ENCODE measurements around the gene NLRP9. TPM values are rescaled to one million over a fixed set of nuclear protein-coding genes. Genes with fewer than 3 reads are reported as not detected.

NLRP9 gene
- total RNA-seq, 1 donor from 2014 or later = not detected

DNA sequence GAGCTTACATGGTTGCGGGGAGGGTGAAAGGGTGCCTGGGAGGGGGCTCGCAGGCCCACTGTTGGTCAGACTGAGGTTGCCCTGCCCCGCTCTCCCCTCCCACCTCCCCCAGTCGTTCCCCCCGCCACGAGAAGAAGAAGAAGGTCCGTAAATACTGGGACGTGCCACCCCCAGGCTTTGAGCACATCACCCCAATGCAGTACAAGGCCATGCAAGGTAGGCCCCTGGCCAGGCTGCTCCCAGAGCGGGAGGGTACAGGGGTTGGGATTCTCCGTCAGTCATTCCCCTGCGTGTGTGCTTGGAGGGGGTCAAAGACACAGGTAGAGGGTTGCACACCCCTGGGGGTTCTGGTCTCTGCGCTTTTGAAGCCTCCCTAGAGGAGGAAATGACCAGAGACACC is 77.8 kb downstream of the NLRP9 start:
- TF ChIP-seq, protein P1, sequence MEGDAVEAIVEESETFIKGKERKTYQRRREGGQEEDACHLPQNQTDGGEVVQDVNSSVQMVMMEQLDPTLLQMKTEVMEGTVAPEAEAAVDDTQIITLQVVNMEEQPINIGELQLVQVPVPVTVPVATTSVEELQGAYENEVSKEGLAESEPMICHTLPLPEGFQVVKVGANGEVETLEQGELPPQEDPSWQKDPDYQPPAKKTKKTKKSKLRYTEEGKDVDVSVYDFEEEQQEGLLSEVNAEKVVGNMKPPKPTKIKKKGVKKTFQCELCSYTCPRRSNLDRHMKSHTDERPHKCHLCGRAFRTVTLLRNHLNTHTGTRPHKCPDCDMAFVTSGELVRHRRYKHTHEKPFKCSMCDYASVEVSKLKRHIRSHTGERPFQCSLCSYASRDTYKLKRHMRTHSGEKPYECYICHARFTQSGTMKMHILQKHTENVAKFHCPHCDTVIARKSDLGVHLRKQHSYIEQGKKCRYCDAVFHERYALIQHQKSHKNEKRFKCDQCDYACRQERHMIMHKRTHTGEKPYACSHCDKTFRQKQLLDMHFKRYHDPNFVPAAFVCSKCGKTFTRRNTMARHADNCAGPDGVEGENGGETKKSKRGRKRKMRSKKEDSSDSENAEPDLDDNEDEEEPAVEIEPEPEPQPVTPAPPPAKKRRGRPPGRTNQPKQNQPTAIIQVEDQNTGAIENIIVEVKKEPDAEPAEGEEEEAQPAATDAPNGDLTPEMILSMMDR (IDR thresholded peaks at IDR 0.05) = no peak
- Histone ChIP-seq H3K27ac (no peak overlapping the region), H3K4me1 (peaks cover 44% of the 10 kb centered on the region), H3K36me3 (peaks cover 59% of the 10 kb centered on the region), H3K4me3 (no peak overlapping the region), H3K9me3 (no peaks in the 10 kb centered on the region), H3K27me3 (no peaks in the 10 kb centered on the region)
- ATAC-seq (no peak), DNase-seq (no peak)
- intact Hi-C loops (cut with DNase I) = no loop called here

DNA sequence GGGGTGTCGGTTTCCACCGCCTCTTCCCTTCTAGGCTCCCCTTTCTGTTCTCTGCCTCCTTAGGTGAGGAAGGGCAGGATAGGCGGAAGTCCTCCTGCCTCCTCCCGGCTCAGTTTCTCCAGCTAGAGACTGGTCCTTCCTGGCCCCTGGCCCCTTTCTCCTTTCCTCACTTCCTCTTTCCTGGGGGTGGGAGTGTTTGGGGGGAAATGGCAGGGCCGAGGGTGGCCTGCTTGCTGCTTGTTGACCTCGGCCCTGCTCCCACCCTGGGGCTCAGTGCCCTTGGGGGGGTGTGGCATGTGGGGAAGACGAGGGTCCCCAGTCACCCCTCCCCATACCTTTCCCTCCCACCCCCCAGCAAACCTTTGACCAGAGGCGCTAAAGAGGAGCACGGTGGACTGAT is 78.4 kb downstream of the NLRP9 start:
- ATAC-seq (no peak), DNase-seq (no peak)
- intact Hi-C loops (cut with DNase I) = no loop called here
- Histone ChIP-seq H3K9me3 (no peaks in the 10 kb centered on the region), H3K4me1 (peaks cover 44% of the 10 kb centered on the region), H3K36me3 (peaks cover 55% of the 10 kb centered on the region), H3K27ac (no peak overlapping the region), H3K27me3 (no peaks in the 10 kb centered on the region), H3K4me3 (no peak overlapping the region)
- TF ChIP-seq, protein P1 (IDR thresholded peaks at IDR 0.05) = no peak

DNA sequence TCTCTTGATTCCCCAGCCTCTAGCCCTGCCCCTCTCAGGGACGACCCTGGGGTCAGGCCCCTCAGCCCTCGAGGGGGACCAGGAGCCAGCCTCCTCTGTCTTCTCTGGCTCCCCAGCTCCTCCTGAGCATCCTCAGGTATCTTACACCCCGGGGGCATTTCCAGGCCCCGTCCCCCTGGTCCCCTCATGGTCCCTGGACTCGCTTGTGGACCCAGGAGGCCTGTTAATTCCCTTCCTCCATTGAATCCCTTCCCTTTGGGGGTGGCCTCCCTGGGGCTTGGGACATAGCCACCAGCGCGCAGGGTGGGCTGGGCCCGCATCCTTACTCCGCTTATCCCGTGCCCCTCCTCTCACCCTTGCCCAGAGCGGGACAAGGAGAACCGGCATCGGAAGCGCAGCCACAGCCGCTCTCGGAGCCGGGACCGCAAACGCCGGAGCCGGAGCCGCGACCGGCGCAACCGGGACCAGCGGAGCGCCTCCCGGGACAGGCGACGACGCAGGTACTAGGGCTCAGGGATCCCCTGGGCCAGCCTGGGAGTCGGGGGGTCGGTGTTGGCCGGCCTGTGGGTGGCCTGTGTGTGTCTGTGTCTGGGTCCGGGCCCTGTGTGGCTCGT is 79.2 kb downstream of the NLRP9 start:
- Histone ChIP-seq H3K4me3 (no peak overlapping the region), H3K9me3 (no peaks in the 10 kb centered on the region), H3K36me3 (peaks cover 46% of the 10 kb centered on the region), H3K27me3 (no peaks in the 10 kb centered on the region), H3K4me1 (peaks cover 44% of the 10 kb centered on the region), H3K27ac (no peak overlapping the region)
- intact Hi-C loops (cut with DNase I) = no loop called here
- DNase-seq (no peak), ATAC-seq (no peak)
- TF ChIP-seq, protein P1 (IDR thresholded peaks at IDR 0.05) = no peak

Other genes with a start within 250 kb of the NLRP9 start
- gene SSC5D, start 250.0 kb downstream of the NLRP9 start, total RNA-seq = 6.0 TPM
- not detected for gene SBK2, start 201.3 kb downstream of the NLRP9 start, total RNA-seq
- gene SBK3, start 192.9 kb downstream of the NLRP9 start, total RNA-seq = 1.8 TPM
- 15.7 TPM for gene ZNF579, start 157.6 kb downstream of the NLRP9 start, total RNA-seq
- gene FIZ1, start 138.9 kb downstream of the NLRP9 start, total RNA-seq = 14.9 TPM
- gene ZNF524, start 138.1 kb downstream of the NLRP9 start, total RNA-seq = 28.6 TPM
- gene ZNF865, start 132.8 kb downstream of the NLRP9 start, total RNA-seq = 18.4 TPM
- gene ZNF784, start 113.8 kb downstream of the NLRP9 start, total RNA-seq = 9.7 TPM
- gene ZNF580, start 97.4 kb downstream of the NLRP9 start, total RNA-seq = 30.7 TPM
- 16.4 TPM for gene ZNF581, start 94.8 kb downstream of the NLRP9 start, total RNA-seq
- 11.1 TPM for gene CCDC106, start 90.2 kb downstream of the NLRP9 start, total RNA-seq
- gene U2AF2, start 83.4 kb downstream of the NLRP9 start, total RNA-seq = 142 TPM
- gene EPN1, start 63.2 kb downstream of the NLRP9 start, total RNA-seq = 117 TPM
- not detected for gene RFPL4A, start 20.7 kb upstream of the NLRP9 start, total RNA-seq
- not detected for gene RFPL4AL1, start 30.7 kb upstream of the NLRP9 start, total RNA-seq
- not detected for gene NLRP11, start 93.6 kb upstream of the NLRP9 start, total RNA-seq
- not detected for gene NLRP4, start 98.1 kb upstream of the NLRP9 start, total RNA-seq
- not detected for gene NLRP13, start 193.9 kb upstream of the NLRP9 start, total RNA-seq
- not detected for gene NLRP8, start 209.4 kb upstream of the NLRP9 start, total RNA-seq
- not detected for gene NLRP5, start 248.4 kb upstream of the NLRP9 start, total RNA-seq